Esophagus squamous epithelium (tissue), 4 donors: ENCODE measurements around the gene NDRG2.

Experiments used
- POLR2A ChIP-seq, 4 donors: fragments of 450-650 bp; IDR thresholded peaks; one replicate each; pipeline ENCODE4 v1.6.1; 2017; ENCODE audit warnings: antibody characterized with exemption in 4 of 4, mild to moderate bottlenecking in 4 of 4, moderate library complexity in 3 of 4
- TF ChIP-seq, protein P1 (sequence below), 6 experiments: fragments of 450-650 bp in 4 of 6; fragments of 200-600 bp in 2 of 6; sonication (generic) in 2 of 6; IDR thresholded peaks; one replicate each; pipeline ENCODE4 v1.5.1; 2016 to 2019; ENCODE audit warnings: antibody characterized with exemption in 6 of 6, mild to moderate bottlenecking in 4 of 6, moderate library complexity in 4 of 6

DNA sequence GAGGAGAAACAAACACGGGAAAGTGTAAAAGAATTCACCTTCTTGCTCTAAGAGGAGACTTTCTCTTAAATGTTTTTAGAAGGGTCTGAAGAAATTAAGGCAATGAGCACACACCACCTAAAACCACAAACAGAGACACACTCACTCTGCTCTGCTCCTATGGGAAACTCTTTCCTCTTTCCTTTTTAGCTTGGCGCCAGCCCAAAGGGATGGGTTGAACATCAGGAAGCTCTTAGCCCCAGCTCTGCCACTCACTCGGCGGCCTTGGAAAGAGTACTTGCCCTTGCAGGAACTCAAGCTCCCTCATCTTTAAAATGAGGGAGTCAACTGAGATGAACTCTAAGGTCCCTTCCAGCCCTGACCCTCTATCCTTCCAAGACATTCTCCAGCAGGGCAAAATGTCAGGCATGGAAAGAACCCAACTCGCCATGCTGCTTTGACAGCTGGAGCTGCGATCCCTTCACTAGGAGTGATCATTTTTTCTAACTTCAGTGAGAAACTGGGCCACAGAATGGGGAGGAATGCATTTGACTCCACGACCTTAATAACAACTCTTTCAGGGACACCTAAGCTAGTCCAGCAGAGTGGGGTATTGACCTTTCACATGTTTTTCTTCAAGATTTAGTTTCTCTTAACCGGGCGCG lies 31.8 kb upstream of the NDRG2 start:
- TF ChIP-seq POLR2A (IDR thresholded peaks at IDR 0.05) = no peak
- TF ChIP-seq, protein P1, sequence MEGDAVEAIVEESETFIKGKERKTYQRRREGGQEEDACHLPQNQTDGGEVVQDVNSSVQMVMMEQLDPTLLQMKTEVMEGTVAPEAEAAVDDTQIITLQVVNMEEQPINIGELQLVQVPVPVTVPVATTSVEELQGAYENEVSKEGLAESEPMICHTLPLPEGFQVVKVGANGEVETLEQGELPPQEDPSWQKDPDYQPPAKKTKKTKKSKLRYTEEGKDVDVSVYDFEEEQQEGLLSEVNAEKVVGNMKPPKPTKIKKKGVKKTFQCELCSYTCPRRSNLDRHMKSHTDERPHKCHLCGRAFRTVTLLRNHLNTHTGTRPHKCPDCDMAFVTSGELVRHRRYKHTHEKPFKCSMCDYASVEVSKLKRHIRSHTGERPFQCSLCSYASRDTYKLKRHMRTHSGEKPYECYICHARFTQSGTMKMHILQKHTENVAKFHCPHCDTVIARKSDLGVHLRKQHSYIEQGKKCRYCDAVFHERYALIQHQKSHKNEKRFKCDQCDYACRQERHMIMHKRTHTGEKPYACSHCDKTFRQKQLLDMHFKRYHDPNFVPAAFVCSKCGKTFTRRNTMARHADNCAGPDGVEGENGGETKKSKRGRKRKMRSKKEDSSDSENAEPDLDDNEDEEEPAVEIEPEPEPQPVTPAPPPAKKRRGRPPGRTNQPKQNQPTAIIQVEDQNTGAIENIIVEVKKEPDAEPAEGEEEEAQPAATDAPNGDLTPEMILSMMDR (IDR thresholded peaks at IDR 0.05) = no peak
